Stimulated activated CD4-positive, alpha-beta T cell treated with anti-CD3 and anti-CD28 coated beads, Interleukin-1b, Interleukin-23, amount 100 ng/mL, for 1 hour (primary cell): ENCODE results near the gene SF3A1.

Source experiments
- DNase-seq, 2 donors: peaks; one replicate each; pipeline ENCODE4 v3.0.0-alpha.2; 2020; ENCODE audit warnings: low read depth in 2 of 2

The SF3A1 gene

GRCh38 chr22:30288419-30289140 is 68.1 kb downstream of the SF3A1 start:
- no peak for DNase-seq

- peak; percentile 74 to 87 for DNase-seq
Observed at GRCh38 chr22:30287648-30288418, 68.9 kb downstream of the SF3A1 start.

GRCh38 chr22:30286813-30287647 is 69.7 kb downstream of the SF3A1 start:
- DNase-seq = peak; percentile 75 to 88

GRCh38 chr22:30286331-30286730 is 70.4 kb downstream of the SF3A1 start:
- no peak for DNase-seq

GRCh38 chr22:30285846-30286200 is 70.9 kb downstream of the SF3A1 start:
- no peak for DNase-seq

- no peak for DNase-seq
Observed at GRCh38 chr22:30285176-30285845, 71.4 kb downstream of the SF3A1 start.

GRCh38 chr22:30284666-30285065 is 72.0 kb downstream of the SF3A1 start:
- DNase-seq = no peak

- no peak for DNase-seq
Observed at GRCh38 chr22:30284172-30284571, 72.5 kb downstream of the SF3A1 start.

GRCh38 chr22:30283342-30283741 is 73.4 kb downstream of the SF3A1 start:
- DNase-seq = no peak

GRCh38 chr22:30282616-30283046 is 74.1 kb downstream of the SF3A1 start:
- no peak for DNase-seq
